MV-4-11 (cell line): ENCODE measurements around the gene CPT1C.

Source experiments
- DNase-seq: peaks from one replicate; lab custom pipeline; 2025; lab: John Stamatoyannopoulos, UW

CPT1C gene

DNA sequence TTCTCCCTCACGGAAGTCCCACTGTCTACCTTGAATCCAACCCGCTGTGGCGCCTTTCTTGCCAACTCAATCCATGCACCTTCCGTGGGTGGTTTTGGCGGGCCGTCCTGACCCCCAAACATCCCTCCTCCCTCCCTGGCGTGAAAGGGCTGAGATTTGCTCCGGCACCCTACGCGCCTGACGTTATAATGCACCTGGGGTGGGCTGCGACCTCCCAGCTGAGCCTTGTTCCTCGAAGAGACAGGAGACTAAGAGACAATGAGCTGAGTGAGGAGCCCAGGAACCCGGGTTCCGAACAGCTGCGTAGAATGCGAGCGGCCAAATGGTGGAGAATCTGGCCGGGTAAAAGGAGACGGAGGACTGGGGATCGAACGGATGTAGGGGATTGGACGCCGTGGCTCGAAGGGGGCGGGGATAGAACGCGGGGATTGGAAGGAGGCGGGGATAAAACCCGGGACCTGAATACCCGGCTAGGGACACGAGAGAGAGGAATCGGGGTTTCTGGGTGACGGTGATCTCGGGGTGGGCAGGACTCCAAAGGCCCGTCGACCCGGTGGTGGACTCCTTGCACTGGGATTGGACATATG lies at the start of gene CPT1C:
Gene CPT1C (plus strand): TSS at position 461 of the 587 bp plus-strand sequence. CDS start 1,137 bp downstream, outside the sequence.
- no peak for DNase-seq

DNA sequence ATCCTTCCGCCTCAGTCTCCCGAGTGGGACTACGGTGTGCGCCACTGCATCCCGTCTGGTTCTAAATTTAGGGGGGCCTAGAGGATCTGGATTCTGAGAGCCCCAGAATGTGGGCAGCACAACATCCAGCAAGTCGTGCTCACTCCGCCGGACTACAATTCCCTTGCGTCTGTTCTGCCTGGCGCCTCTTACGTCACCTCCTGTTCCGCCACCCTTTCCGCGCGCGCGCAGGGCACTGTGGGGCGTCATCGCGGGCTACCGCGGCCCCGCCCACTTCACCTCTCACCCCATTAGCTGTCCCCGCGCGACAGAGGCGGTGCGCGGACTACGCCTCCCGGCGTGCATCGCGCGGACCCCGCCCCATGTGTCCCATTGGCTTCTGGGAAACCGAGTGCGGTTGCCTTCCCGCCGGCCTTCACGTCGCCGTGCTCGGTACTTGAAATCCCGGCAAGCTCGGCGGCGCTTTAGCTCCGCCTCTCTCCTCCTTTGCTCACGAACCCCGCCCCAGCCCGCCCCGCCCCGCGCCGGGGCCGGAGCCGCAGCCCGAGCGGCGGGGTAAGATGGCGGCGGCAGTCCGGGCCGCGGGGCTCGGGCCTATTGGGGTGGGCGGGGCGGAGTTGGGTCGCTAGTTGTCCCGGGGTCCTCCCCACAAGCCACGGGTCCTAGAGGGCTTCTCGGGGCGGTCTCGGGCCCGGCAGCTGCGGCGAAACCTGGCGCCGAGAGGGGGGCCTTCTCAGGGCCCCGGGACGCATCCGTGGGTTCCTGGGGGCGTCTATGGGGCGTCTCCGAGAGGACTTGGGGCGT lies 49.0 kb upstream of the CPT1C start, which contains the start of gene SCAF1:
Gene SCAF1 (plus strand): TSS at position 522 of the 804 bp plus-strand sequence. CDS start 2,818 bp downstream, outside the sequence.
- DNase-seq: peak; percentile 100

DNA sequence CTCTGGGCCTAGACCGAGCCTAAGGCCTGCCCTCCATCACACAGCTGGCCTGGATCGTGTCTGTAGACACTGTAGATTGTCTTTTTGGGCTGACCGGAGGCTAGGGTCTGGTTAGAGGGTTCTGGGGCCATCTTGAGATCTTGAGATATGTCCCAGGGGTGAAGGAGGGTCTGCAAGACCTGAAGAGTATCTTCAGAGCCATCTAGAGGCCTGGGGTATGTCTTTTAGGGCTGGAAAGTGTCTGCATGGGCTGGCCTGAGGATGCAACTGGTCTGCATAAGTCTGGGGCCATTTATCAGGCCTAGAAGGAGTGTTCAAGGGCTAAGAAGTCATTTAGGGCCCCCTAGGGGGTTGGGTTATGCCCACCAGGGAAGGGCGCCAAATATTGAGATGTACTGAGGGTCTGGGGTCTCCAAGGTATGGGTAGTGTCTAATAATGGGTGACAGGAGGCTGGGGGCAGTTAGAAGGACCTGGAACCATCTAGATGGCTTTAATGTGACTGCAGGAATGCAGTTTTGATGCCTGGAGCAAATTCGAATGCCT lies 48.4 kb upstream of the CPT1C start:
- no peak for DNase-seq

DNA sequence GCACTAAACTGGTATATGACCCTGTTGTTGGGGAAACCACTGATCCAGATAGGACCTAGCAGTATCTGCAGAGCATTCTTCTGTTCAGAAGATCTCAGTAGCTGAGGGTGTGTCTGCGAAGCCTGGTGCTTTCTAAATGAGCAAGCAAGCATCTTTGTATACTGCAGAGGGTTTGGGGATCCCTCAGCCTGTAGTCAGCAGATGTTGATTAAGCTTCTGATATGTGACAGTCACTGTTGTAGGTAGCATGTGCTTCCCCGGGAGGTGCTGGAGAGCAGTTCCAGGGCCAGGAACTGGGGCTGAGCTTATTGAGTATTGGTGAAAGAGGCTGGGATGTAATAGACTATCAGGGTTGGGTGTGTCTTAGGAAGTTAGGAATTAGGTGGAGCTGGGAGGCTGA lies 47.5 kb upstream of the CPT1C start:
- no peak for DNase-seq

DNA sequence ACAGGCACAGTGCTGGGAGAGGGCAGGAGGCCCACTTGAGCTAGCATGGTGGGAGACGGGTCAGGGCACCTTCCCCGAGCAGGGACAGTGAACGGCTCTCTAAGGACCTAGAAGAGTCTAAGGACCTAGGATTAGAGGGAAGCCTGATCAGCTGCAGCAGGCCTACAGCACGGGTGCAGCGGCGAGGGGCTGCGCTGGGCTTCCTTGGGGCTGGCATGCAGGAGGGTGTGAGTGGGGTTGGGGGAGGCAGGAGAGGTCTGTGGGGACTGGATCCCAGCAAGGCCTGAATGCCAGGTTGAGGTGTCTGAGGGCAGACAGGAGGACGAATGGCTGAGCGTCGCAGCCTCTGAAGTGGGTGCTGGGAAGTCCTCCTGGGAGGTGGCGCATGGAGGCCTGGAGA lies 45.3 kb upstream of the CPT1C start:
- DNase-seq: no peak

DNA sequence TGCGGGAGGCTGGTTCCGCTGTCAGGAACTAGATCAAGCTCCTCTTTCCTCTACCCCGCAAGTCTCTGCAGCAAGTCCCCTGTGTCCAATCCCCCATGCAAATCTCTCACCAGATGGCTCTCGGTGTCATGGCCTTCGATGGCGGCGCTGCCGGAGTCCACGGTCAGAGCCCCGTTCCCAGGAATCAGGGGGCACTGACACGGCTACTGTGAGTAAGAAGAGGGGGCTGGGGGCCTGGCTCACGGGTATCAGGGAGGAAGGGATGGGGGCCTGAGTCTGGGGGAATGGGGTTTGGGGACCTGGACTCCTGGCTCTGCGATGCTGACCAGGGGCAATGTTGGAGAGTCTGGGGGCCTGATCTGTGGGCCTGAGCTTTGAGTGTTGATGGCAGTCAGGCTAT lies 44.9 kb upstream of the CPT1C start:
- DNase-seq: no peak

DNA sequence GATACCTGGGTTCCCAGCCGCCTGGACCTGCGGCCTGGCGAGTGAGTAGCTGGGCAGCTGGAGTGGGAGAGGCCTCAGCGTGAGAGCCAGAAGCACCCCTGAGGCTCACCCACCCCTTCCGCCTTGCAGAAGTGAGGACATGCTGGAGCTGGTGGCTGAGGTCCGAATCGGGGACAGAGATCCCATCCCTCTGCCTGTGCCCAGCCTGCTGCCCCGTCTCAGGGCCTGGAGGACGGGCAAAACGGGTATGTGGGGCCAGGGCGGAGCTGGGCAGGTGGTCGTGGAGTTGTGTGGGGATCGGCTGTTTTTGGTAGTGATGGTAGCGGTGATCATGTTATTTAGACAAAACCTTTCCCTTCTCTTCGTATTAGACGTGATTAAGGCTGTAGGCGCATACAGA lies 44.3 kb upstream of the CPT1C start:
- DNase-seq: no peak

DNA sequence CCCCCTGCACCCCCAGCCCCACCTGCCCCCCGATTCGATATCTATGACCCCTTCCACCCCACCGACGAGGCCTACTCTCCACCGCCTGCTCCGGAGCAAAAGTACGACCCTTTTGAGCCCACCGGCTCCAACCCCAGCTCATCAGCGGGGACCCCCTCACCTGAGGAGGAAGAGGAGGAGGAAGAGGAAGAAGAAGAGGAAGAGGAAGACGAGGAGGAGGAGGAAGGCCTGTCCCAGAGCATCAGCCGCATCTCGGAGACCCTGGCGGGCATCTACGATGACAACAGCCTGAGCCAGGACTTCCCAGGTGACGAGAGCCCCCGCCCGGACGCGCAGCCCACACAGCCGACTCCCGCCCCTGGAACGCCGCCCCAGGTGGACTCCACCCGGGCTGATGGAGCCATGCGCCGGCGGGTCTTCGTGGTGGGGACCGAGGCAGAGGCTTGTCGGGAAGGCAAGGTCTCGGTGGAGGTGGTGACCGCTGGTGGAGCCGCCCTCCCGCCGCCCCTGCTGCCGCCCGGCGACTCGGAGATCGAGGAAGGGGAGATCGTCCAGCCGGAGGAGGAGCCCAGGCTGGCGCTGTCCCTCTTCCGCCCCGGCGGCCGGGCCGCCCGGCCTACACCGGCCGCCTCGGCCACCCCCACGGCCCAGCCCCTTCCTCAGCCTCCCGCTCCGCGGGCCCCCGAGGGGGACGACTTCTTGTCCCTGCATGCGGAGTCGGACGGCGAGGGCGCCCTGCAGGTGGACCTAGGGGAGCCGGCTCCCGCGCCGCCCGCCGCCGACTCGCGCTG lies 39.7 kb upstream of the CPT1C start:
- no peak for DNase-seq

DNA sequence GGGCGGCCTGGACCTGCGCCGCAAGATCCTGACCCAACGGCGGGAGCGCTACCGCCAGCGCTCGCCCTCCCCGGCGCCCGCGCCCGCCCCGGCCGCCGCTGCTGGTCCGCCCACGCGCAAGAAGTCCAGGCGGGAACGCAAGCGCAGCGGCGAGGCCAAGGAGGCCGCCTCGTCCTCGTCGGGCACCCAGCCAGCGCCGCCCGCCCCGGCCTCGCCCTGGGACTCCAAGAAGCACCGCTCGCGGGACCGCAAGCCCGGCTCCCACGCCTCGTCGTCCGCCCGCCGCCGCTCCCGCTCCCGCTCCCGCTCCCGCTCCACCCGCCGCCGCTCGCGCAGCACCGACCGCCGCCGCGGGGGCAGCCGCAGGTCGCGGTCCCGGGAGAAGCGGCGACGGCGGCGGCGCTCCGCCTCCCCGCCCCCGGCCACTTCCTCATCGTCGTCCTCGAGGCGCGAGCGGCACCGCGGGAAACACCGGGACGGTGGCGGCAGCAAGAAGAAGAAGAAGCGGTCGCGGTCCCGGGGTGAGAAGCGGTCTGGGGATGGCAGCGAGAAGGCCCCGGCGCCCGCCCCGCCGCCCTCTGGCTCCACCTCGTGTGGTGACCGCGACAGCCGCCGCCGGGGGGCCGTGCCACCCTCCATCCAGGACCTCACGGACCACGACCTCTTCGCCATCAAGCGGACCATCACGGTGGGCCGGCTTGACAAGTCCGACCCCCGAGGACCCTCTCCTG lies 38.9 kb upstream of the CPT1C start:
- DNase-seq: no peak

DNA sequence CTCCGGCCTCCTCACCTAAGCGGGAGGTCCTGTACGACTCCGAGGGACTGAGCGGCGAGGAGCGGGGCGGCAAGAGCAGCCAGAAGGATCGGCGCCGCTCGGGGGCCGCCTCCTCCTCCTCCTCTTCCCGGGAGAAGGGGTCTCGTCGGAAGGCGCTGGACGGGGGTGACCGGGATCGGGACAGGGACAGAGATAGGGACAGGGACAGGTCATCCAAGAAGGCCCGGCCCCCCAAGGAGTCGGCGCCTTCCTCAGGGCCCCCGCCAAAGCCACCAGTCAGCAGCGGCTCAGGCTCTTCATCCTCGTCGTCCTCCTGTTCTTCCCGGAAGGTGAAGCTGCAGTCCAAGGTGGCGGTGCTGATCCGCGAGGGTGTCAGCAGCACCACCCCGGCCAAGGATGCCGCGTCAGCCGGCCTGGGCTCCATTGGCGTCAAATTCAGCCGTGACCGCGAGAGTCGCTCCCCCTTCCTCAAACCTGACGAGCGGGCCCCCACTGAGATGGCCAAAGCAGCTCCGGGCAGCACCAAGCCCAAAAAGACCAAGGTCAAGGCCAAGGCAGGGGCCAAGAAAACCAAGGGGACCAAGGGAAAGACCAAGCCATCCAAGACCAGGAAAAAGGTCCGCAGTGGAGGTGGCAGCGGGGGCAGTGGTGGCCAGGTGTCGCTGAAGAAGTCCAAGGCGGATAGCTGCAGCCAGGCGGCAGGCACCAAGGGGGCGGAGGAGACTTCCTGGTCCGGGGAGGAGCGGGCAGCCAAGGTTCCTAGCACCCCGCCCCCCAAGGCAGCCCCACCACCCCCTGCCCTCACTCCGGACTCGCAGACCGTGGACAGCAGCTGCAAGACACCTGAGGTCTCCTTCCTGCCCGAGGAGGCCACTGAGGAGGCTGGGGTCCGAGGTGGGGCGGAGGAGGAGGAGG lies 38.1 kb upstream of the CPT1C start:
- DNase-seq: no peak

DNA sequence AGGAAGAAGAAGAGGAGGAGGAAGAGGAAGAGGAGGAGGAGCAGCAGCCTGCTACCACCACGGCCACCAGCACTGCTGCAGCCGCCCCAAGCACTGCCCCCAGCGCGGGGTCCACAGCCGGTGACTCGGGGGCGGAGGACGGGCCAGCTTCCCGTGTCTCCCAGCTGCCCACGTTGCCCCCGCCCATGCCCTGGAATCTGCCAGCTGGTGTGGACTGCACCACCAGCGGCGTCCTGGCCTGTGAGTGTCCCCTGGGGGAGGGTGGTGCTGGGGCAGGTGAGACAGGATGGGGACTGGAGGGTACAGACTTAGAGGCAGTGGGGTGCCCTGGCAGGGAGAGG lies 37.5 kb upstream of the CPT1C start:
- DNase-seq: no peak

DNA sequence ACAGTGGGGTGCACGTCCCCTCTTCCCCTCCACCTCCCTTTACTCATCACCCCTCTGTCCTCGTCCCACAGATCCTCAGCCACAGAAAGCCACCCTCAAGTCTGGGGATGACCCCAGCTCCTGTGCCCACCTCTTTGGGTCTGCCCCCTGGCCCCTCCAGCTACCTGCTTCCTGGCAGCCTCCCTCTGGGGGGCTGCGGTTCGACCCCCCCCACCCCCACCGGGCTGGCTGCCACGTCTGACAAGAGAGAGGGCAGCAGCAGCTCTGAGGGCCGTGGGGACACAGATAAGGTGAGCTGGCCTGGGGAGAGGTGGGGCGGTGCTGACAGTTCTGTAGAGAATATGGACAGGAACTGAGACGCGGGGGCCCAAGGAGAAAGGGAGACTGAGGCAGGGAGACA lies 36.3 kb upstream of the CPT1C start:
- DNase-seq: no peak

DNA sequence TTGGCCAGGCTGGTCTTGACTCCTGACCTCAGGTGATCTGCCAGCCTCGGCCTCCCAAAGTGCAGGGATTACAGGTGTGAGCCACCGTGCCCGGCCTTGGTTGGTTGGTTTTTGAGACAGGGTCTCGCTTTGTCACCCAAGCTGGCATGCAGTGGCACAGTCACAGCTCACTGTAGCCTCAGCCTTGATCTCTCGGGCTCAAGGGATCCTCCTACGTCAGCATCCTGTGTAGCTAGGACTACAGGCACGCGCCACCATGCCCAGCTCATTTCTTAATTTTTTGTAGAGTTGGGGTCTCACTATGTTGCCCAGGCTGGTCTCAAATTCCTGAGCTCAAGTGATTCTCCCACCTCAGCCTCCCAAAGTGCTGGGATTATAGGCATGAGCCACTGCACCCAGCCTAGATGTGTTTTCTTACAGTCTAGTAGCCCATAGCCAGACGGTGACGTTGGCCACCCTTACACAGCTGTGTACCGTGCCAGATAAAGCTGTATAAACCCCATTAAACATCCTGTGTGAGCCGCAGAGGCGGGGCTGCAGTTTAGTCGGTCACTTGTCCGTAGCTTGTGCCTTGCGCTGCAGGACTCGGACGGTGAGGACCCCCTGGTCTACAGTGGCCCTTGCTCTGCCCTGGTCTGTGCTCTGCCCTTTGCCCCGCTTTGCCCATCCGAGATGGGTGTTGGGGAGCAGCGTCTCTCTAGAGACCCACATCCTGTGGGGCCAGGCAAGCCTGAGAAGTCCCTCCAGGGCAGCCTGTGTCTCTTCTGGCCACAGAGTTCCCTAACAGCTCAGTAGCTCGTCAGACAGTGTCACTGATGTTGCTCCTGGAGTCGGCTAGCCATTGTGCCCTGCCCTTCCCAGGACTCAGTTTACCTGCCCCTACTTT lies 35.1 kb upstream of the CPT1C start:
- DNase-seq: no peak

DNA sequence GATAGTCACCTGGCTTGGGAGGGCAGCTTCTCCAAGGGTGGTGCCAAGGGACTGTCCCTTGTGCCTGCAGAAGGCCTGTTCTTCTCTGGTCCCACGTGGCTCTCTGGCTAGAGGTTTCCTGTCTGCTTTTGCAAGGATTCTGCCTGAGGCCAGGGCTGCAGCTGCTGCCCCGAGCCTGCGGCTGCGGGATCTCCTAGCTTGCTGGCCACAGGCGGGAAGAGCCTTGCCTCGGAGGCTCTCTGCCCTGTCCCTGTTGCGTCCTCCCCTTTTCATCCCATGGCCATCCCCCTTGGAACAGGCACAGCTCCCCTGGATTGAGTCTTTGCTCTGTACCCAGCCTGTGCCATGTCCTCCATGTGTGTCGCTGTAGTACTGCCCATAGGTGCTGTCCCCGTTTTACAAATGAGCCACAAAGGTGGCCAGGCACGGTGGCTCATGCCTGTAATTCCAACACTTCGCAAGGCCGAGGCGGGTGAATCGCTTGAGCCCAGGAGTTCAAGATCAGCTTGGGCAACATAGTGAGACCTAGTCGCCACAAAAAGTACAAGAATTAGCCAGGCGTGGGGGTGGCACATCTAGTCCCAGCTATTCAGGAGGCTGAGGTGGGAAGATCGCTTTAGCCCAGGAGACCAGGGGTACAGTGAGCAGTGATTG lies 34.3 kb upstream of the CPT1C start:
- no peak for DNase-seq

DNA sequence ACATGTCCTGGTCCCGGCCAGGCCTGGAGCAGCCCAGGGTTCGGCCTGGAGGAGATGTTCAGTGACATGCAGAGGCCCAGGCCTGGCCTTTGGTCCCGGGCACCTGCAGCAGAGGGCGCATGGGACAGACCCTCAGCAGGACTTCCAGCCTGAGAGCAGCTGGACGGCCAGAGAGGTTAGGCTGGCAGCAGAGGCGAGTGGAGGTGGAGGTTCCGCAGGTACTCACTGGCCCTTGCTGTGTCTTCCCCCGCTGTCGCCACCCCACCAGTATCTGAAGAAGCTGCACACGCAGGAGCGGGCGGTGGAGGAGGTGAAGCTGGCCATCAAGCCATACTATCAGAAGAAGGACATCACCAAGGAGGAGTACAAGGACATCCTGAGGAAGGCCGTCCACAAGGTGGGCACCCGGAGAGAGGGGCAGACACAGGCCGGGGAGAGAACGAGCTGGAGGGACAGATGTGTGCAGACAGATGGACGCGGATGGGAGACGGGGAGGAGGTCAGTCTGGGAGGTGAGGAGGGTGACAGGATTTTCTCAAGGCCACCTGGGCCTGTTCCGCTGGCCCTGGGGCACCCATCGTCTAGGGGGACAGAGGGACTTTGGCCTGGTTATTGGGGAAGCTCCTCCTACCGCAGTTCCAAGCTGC lies 33.3 kb upstream of the CPT1C start:
- DNase-seq: no peak

DNA sequence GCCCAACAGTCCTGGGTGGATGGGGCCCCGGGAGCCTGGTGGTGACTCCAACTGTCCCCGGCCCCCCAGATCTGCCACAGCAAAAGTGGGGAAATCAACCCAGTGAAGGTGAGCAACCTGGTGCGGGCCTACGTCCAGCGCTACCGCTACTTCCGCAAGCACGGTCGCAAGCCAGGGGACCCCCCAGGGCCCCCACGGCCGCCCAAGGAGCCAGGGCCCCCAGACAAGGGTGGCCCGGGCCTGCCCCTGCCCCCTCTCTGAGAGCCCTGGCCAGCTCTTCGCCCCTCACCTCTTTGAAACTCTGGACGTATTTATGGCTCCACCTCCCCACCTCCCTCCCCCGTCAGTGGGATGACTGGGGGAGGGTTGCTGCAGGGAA lies 32.8 kb upstream of the CPT1C start:
- no peak for DNase-seq

DNA sequence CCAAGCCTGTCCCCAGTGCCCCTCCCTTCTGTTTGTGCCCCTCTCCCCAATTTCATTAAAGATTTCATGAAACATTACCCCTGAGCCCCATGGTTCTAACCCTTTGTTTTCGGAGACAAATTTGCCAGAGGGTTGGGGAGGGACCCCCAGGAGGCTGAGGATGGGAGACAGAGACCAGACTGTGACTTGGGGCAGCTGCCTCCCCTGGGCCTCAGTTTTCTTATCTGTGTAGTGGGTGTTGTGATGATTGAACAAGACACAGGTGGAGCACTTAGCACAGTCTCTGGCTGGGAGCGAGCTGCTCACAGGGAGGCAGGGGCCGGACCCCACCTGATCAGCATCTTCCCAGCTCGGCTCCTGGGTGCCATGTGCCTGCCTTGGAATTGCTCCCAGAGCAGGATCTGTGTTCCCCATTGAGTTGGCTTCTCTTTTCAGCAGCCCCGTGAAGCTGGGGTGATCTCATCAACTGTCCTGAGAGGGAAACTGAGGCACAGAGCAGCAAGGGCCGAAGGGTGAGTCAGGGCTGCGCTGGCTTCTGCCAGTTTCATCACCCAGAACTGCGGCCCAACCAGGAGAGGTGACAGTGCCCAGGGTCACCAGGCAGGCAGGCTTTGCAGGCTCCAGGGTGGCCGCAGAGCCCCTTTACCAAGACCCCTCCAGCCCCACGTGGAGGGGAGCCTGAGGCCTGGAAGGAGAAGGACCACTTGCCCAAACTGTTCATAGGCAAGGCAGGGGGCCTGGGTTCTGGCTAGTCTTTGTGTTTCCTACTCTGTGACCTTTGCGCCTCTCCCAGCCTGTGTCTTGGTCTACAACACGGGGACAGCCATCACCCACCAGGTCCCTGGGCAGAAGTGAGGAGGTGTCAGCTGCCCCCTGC lies 32.1 kb upstream of the CPT1C start:
- DNase-seq: no peak
